ENCODE measurements around the gene GNAI3.
"Not testable (repeated sequence)": the region's sequence is repeated elsewhere in the genome, so short reads cannot be mapped to it uniquely, and the experiment has no call there.

Gene GNAI3

GRCh38 chr1:109637446-109637845 is 89.0 kb downstream of the GNAI3 start:
- DNase-seq (ENCODE audit: low spot score) = no peak

DNA sequence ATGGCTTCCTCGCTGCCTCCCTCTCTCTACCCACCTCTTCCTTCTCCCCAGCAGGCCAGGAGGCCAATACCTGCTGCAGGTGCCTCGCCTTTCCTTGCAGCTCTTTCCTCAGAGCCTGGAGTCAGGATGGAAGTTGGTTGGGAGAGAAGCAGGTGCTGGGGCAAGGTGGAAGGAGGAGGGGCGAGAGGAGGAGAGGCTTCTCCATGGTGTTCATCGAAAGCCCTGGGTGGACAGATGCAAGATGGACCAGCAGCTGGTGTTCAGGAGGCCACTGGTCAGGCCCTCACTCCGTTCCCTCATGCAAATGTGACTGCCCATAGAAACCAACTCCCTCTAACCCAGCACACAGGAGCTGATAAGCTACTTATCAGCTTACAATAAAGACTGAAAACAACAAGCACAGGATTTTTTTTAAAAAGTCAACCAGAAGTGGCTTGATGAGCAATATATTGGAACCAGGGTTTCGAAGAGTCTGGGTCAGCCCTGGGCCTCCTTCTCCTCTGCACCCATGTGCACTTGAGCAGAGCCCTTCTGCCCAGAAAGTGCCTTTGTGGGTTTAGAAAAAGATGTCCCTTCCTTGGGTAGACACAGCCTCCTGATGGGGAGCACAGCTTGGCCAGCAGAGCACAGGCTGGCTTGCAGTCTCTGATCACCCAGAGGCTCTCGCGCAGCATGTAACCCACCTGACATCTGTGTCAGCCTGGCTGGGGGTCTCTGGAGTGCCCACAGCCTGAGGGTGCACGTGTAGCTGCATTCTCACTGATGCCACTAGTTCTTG is 90.8 kb downstream of the GNAI3 start:
- no peak for DNase-seq (ENCODE audit: low spot score)

DNA sequence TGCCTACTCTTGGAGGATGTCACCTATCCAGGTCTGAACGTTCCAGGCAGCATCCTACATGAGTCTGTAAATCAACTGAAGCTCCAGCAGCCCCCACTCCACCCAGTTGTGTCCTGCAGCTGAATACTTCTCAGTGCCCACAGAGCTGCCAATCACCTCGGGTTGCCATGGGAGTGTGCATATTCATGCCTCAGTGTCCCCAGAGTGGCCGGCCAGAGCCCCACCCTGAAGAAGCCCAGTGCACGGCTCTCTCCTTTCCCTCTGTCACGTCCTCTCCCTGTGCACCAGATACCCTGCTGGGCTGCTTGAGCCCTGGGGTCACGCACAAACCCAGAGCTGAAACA is 91.4 kb downstream of the GNAI3 start:
- no peak for DNase-seq (ENCODE audit: low spot score)

- DNase-seq (ENCODE audit: low spot score) = peak; percentile 68
Observed at GRCh38 chr1:109640285-109640865, 92.0 kb downstream of the GNAI3 start.

- no peak for DNase-seq (ENCODE audit: low spot score)
Observed at GRCh38 chr1:109641078-109641740, 92.8 kb downstream of the GNAI3 start.

DNA sequence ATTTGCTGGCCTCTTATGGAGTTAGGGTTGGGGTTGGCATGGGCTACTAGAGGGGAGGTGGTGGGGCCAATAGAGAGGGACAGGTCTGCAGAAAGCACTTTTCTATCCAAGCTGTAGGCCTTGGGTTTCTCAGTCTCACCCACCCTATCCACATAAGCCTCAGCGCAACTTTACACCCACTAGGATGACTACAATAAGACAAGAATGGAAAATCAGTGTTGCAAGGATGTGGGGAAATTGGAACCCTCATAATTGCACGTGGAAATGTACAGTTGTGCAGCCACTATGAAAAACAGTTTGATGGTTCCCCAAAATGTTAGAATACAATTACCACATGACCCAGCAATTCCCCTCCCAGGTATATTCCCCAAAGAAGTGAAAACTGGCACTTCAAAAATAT is 93.4 kb downstream of the GNAI3 start:
- DNase-seq (ENCODE audit: low spot score) = no peak

DNA sequence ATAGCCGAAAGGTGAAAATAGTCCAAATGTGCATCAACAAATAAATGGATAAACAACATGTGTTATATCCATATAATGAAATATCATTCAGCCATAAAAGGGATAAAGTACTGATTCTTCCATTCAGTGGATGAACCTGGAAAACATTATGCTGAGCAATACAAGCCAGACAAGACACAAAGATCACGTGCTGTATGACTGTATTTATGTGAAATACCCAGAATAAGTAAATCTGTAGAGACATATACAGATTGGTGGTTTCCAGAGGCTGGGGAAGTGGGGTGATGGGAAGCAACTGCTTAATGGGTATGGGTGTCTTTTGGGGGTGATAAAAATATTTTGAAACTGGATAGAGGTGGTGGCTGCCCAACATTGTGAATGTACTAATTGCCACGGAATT is 94.2 kb downstream of the GNAI3 start:
- DNase-seq (ENCODE audit: low spot score) = no peak

GRCh38 chr1:109643385-109644230 is 95.2 kb downstream of the GNAI3 start:
- DNase-seq (ENCODE audit: low spot score) = peak; percentile 74

DNA sequence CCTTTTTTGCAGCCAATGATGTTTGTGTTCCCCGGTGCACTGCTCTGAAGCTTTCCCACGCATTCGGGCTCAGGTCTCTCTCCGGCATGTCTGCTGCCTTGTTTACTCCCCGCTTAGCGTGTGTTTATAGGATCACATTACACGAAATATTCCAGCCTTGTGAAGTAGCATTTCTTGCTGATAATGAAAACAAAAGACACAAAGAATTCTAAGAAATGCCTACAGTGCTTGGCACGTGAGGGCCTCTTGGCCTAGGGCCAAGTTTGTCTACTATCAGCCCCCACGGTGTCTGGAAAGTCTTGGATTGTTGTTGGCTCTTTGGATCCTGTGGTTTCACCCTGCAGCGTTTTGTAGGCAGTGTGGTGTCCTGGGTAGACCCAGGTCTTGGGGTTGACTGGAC is 96.3 kb downstream of the GNAI3 start:
- DNase-seq (ENCODE audit: low spot score) = no peak

- DNase-seq (ENCODE audit: low spot score) = peak; percentile 35
Observed at GRCh38 chr1:109649491-109649914, 101.1 kb downstream of the GNAI3 start.

- DNase-seq (ENCODE audit: low spot score) = no peak
Observed at GRCh38 chr1:109650609-109651008, 102.2 kb downstream of the GNAI3 start.

- DNase-seq (ENCODE audit: low spot score) = no peak
Observed at GRCh38 chr1:109652402-109652801, 104.0 kb downstream of the GNAI3 start.

- DNase-seq (ENCODE audit: low spot score) = no peak
Observed at GRCh38 chr1:109653306-109653705, 104.9 kb downstream of the GNAI3 start.

GRCh38 chr1:109654519-109654918 is 106.1 kb downstream of the GNAI3 start:
- DNase-seq (ENCODE audit: low spot score) = no peak

GRCh38 chr1:109655615-109656519 is 107.5 kb downstream of the GNAI3 start, which contains the start of gene GSTM4:
TSS of gene GSTM4 (plus strand) at chr1:109656099. CDS start at chr1:109656390, 291 bp downstream.
- DNase-seq (ENCODE audit: low spot score) = peak; percentile 85

GRCh38 chr1:109657395-109657794 is 109.0 kb downstream of the GNAI3 start:
- DNase-seq (ENCODE audit: low spot score) = no peak

- no peak for DNase-seq (ENCODE audit: low spot score)
Observed at GRCh38 chr1:109657970-109658369, 109.6 kb downstream of the GNAI3 start.

GRCh38 chr1:109658533-109659042 is 110.2 kb downstream of the GNAI3 start:
- no peak for DNase-seq (ENCODE audit: low spot score)

GRCh38 chr1:109659145-109659544 is 110.7 kb downstream of the GNAI3 start:
- no peak for DNase-seq (ENCODE audit: low spot score)

DNA sequence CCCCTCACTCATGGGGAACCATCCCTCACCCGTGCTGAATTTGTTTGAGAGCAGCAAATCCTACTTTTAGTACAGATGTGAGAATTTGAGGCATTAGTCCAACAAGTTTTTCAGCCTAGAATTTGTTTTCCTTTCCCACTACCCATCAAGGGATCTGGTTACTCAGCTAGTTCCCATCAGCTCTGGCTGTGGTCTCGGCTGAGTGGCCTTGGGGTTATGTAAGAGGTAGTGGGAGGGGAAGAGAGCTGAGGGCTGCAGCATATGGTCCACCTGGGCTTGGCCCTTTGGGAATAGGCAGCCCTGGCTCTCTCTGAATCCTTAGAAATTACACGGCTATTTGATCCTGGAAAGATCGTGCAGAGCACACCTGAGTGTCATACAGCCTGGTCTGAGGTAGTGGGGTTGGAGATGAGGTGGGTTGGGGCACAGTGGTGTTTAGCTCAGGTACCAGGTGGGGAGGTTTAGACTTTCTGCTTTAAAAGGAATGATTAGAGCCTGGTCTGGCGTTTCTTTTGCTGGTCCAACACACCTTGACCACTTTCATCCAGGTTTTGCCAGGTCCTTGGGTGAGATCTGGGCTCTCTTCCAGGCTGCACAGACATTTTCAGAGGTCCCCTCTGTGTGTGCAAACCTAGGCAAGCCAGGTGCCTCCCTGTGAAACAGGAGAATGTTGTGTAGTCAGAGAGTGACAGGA is 111.7 kb downstream of the GNAI3 start:
- no peak for DNase-seq (ENCODE audit: low spot score)

DNA sequence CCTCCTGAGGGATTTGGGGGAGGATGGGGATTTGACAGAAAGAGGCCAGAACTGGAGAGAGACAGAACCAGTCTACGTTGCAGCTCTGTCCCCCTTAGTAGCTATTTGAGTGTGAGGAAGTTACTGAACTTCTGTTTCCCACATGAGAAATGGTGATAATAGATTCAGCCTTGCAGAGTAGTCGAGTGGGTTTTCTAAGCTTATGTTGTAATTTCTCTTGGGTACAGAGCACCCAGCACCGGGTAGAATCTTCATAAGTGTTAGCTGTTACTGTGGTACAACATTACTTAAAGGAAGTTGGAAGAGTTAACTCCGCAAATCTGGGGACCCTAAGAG is 112.2 kb downstream of the GNAI3 start:
- DNase-seq (ENCODE audit: low spot score) = not testable (repeated sequence)
